ENCODE measurements around the gene AMPD1.

Gene AMPD1

GRCh38 chr1:114671939-114672275 is 23.4 kb downstream of the AMPD1 start:
- TF ChIP-seq CTCF (conservative IDR thresholded peaks at IDR 0.05; ENCODE audit: low read depth) = no peak
- no peak for DNase-seq (ENCODE audit: low spot score)
- H3K27ac ChIP-seq = no peak overlapping the region
- POLR2A ChIA-PET (ENCODE audit: low non-redundant PET) = no interaction called here
- CTCF ChIA-PET = interaction anchor here (0.6 to 1.1 kb wide), 4 partner anchors 12 to 325 kb away, joined by 3 read pairs; no protein-coding TSS in a partner anchor

GRCh38 chr1:114671011-114671938 is 24.1 kb downstream of the AMPD1 start:
- peak overlapping the region; percentile 96 for H3K27ac ChIP-seq
- POLR2A ChIA-PET (ENCODE audit: low non-redundant PET) = interaction anchor here (1.0 kb wide), 1 partner anchor 59 kb away, joined by 3 read pairs; no protein-coding TSS in a partner anchor
- CTCF ChIA-PET = interaction anchor here (0.6 to 1.1 kb wide), 6 partner anchors 13 to 638 kb away, joined by 3 to 5 read pairs (median 3); no protein-coding TSS in a partner anchor
- peak; percentile 68 for TF ChIP-seq CTCF (conservative IDR thresholded peaks at IDR 0.05; ENCODE audit: low read depth)
- peak; percentile 41 for DNase-seq (ENCODE audit: low spot score)

GRCh38 chr1:114670083-114671010 is 25.0 kb downstream of the AMPD1 start:
- peak overlapping the region; percentile 96 for H3K27ac ChIP-seq
- ChIA-PET CTCF (interaction anchor here (0.6 to 0.7 kb wide), 4 partner anchors 51 to 639 kb away, joined by 3 to 5 read pairs (median 4); no protein-coding TSS in a partner anchor), POLR2A (ENCODE audit: low non-redundant PET) (interaction anchor here (1.0 kb wide), 1 partner anchor 58 kb away, joined by 3 read pairs; no protein-coding TSS in a partner anchor)
- peak; percentile 96 for DNase-seq (ENCODE audit: low spot score)
- TF ChIP-seq CTCF (conservative IDR thresholded peaks at IDR 0.05; ENCODE audit: low read depth) = no peak

- ChIA-PET POLR2A (ENCODE audit: low non-redundant PET) (interaction anchor here (0.7 kb wide), 1 partner anchor 59 kb away, joined by 4 read pairs; no protein-coding TSS in a partner anchor), CTCF (interaction anchor here (0.5 to 1.1 kb wide), 2 partner anchors 245 to 323 kb away, joined by 3 to 4 read pairs; no protein-coding TSS in a partner anchor)
- H3K27ac ChIP-seq = peak within 1 kb of the TSS; percentile 96
- TF ChIP-seq CTCF (conservative IDR thresholded peaks at IDR 0.05; ENCODE audit: low read depth) = no peak
- DNase-seq (ENCODE audit: low spot score) = no peak
Measured at GRCh38 chr1:114669562-114670082, 25.7 kb downstream of the AMPD1 start, which contains the start of gene DENND2C. TSS of gene DENND2C (minus strand) at chr1:114670049. CDS start at chr1:114625984, 44,065 bp downstream.

- POLR2A ChIA-PET (ENCODE audit: low non-redundant PET) = interaction anchor here (0.7 kb wide), 2 partner anchors 58 kb away, joined by 3 to 4 read pairs; no protein-coding TSS in a partner anchor
- DNase-seq (ENCODE audit: low spot score) = peak; percentile 62
- peak overlapping the region; percentile 96 for H3K27ac ChIP-seq
- TF ChIP-seq CTCF (conservative IDR thresholded peaks at IDR 0.05; ENCODE audit: low read depth) = no peak
- CTCF ChIA-PET = interaction anchor here (0.5 to 1.1 kb wide), 2 partner anchors 245 to 322 kb away, joined by 3 to 4 read pairs; no protein-coding TSS in a partner anchor
Measured at GRCh38 chr1:114668784-114669561, 26.4 kb downstream of the AMPD1 start.
